Endothelial cell (in vitro differentiated cells): ENCODE measurements around the gene IL17F. TPM values are rescaled to one million over a fixed set of nuclear protein-coding genes. Genes with fewer than 3 reads are reported as not detected.
A peak's percentile ranks its signal among the peaks of the same experiment; 100 is the strongest.

ENCODE experiments used
- DNase-seq: peaks from one replicate; pipeline ENCODE4 v3.0.0; 2021; ENCODE audit warnings: low spot score
- H3K27ac Mint-ChIP-seq: one replicate; pipeline ENCODE4 v1.8.0; 2021; ENCODE audit warnings: mixed read lengths, inconsistent platforms; ENCODE audit not compliant: unreplicated experiment
- H3K27me3 Mint-ChIP-seq: one replicate; pipeline ENCODE4 v1.8.0; 2021; ENCODE audit warnings: mild to moderate bottlenecking, moderate library complexity, mixed read lengths, inconsistent platforms; ENCODE audit not compliant: unreplicated experiment
- H3K36me3 Mint-ChIP-seq: one replicate; pipeline ENCODE4 v1.8.0; 2021; ENCODE audit warnings: mild to moderate bottlenecking, low read depth, mixed read lengths, inconsistent platforms; ENCODE audit not compliant: unreplicated experiment
- H3K4me1 Mint-ChIP-seq: one replicate; pipeline ENCODE4 v1.8.0; 2021; ENCODE audit warnings: mild to moderate bottlenecking, mixed read lengths, inconsistent platforms; ENCODE audit not compliant: unreplicated experiment
- H3K4me3 Mint-ChIP-seq: one replicate; pipeline ENCODE4 v1.8.0; 2021; ENCODE audit warnings: mild to moderate bottlenecking, mixed read lengths, inconsistent platforms; ENCODE audit not compliant: unreplicated experiment
- H3K9me3 Mint-ChIP-seq: one replicate; pipeline ENCODE4 v1.8.0; 2021; ENCODE audit warnings: mixed read lengths, inconsistent platforms; ENCODE audit not compliant: unreplicated experiment
- CTCF ChIP-seq: fragments of 200-600 bp; sonication (generic); IDR thresholded peaks from one replicate; pipeline ENCODE4 v1.5.0; 2021; ENCODE audit warnings: antibody characterized with exemption; ENCODE audit not compliant: unreplicated experiment
- total RNA-seq: library from RNA; stranded (reverse); fragmentation: NEBNext Ultra II Directional; extraction: Animal tissue kit (Norgen Biotek cat#: 25700); gene quantifications from one replicate; pipeline ENCODE4 v1.2.1, GENCODE V29; 2021; ENCODE audit not compliant: unreplicated experiment

Gene IL17F
- total RNA-seq, 1 donor from 2014 or later, result not detected

DNA sequence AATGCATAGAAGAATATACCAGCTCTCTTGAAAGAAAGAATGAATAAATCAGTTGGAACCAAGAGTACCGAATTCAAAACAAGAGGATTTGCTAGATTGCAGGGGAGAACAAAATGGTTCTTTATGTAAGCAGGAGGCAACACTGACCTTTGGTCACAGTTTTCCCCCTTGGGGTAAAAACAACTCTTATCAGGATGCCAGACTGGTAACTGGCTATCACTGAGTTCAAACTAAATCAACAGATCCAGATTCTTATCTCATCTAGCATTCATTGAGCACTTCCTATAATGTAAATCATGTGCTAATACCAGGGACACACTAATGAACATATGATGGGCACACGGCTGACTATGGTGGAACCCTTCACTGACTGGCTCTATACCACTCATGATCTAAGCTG, 4.8 kb upstream of the IL17F start:
- Mint-ChIP-seq H3K9me3 (no peaks in the 10 kb centered on the region), H3K4me1 (peaks cover 3% of the 10 kb centered on the region), H3K27me3 (peaks cover 2% of the 10 kb centered on the region), H3K36me3 (no peaks in the 10 kb centered on the region), H3K4me3 (no peak overlapping the region), H3K27ac (no peak overlapping the region)
- no peak for TF ChIP-seq CTCF
- no peak for DNase-seq

GRCh38 chr6:52245425-52245824, 1.1 kb upstream of the IL17F start:
- no peak for TF ChIP-seq CTCF
- no peak overlapping the region for H3K4me3 Mint-ChIP-seq
- no peaks in the 10 kb centered on the region for H3K36me3 Mint-ChIP-seq
- H3K27ac Mint-ChIP-seq, result no peak overlapping the region
- no peak for DNase-seq
- H3K27me3 Mint-ChIP-seq, result peaks cover 2% of the 10 kb centered on the region
- peaks cover 3% of the 10 kb centered on the region for H3K4me1 Mint-ChIP-seq
- no peaks in the 10 kb centered on the region for H3K9me3 Mint-ChIP-seq

GRCh38 chr6:52243282-52243893, 912 bp downstream of the IL17F start:
- Mint-ChIP-seq H3K9me3 (no peaks in the 10 kb centered on the region), H3K4me3 (no peak overlapping the region), H3K27me3 (peaks cover 2% of the 10 kb centered on the region), H3K27ac (no peak overlapping the region), H3K4me1 (peaks cover 3% of the 10 kb centered on the region), H3K36me3 (no peaks in the 10 kb centered on the region)
- DNase-seq, result no peak
- no peak for TF ChIP-seq CTCF

DNA sequence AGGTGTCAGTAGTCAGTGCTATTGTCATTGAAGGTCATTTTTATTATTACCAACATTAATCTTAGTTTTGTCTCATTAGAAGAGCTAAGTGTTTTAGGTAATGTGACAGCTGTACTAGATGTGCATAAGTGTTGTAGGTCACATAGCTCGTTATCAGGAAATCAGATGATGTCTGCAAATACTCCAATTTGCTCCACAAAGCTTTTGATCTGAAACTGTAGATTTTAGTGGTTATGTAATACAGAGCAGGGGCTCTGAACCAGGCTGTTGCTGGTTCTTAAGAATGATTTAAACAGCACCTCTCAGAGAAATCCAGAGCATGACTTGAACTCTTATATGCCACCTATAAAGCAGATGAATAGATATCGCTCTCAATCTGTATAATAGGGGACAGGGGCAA, 2.5 kb downstream of the IL17F start:
- no peak for DNase-seq
- TF ChIP-seq CTCF, result no peak
- no peaks in the 10 kb centered on the region for H3K9me3 Mint-ChIP-seq
- H3K27ac Mint-ChIP-seq, result no peak overlapping the region
- H3K27me3 Mint-ChIP-seq, result peaks cover 4% of the 10 kb centered on the region
- H3K4me3 Mint-ChIP-seq, result no peak overlapping the region
- H3K36me3 Mint-ChIP-seq, result no peaks in the 10 kb centered on the region
- H3K4me1 Mint-ChIP-seq, result peaks cover 3% of the 10 kb centered on the region

DNA sequence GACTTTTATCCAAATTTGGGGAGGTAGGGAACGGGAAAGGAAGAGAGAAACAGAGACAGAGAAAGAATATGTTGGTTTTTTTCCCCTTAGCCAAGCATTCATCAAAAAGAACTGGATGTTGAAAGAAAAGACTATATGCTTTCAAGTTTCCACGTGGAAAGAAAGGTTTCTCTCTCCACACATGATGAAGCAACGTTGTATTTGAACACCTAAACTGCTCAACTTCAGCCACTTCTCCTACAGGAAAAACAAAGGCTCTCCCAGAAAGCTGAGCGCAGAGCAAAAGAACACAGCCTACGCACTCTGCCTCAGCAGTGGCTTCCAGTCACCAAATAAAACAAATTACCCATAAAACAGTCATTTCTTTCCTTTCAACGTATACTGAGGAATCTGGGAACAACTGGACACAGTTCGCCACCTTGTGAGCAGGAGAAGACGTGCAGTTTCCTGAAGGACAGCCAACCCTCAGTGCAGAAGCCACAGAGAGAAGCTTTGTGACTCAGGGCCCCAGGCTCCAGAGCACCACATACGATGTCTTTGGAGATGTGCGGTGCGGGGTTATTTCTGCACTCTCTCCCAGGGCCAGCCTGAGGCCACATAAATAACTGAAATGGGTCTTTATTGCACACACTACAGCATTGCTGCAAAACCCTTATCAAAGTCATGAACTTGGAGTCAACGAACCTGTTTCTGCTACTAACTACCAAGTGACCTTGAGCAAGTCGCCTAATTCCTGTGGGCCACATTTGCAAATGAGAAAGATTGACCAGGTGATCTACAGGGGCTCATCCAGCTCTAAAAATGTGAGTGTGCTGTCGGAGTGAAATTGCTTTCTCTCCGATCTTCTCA, 10.1 kb downstream of the IL17F start:
- no peaks in the 10 kb centered on the region for H3K9me3 Mint-ChIP-seq
- TF ChIP-seq CTCF, result no peak
- no peak overlapping the region for H3K4me3 Mint-ChIP-seq

More for the DNA sequence above, 10.1 kb downstream of the IL17F start:
- H3K27ac Mint-ChIP-seq, result no peak overlapping the region
- peaks cover 1% of the 10 kb centered on the region for H3K27me3 Mint-ChIP-seq
- peaks cover 5% of the 10 kb centered on the region for H3K4me1 Mint-ChIP-seq
- no peaks in the 10 kb centered on the region for H3K36me3 Mint-ChIP-seq
- DNase-seq, result peak; percentile 49
